Islet precursor cell (in vitro differentiated cells): ENCODE measurements around the gene RMDN2.
"Not testable (repeated sequence)": the region's sequence is repeated elsewhere in the genome, so short reads cannot be mapped to it uniquely, and the experiment has no call there.

Source experiments
- DNase-seq: peaks from one replicate; pipeline ENCODE4 v3.0.0-alpha.2; 2018

Gene RMDN2

GRCh38 chr2:37898448-37898847, 26.6 kb upstream of the RMDN2 start:
- DNase-seq: no peak

- DNase-seq: no peak
Measured at GRCh38 chr2:37902991-37903390, 22.1 kb upstream of the RMDN2 start.

GRCh38 chr2:37904425-37904824, 20.7 kb upstream of the RMDN2 start:
- DNase-seq: no peak

DNA sequence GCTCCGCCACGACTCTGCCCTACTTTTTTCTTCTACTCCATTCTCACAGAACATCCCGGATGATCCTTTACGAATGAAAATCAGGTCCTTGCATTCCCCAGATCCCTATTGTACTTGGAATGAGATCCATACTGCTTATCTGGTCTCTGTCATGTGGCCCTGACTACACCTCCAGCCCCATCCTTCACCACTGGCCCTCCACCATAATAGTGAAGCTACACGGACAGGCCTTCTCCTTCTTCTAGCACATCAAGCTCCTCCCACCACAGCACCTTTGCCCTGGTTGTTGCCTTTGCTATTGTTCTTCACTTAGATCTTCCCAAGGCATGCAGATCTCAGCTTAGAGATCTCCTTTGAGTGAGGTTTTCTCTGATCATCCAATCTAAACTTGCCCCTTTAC, 20.1 kb upstream of the RMDN2 start:
- DNase-seq: no peak

DNA sequence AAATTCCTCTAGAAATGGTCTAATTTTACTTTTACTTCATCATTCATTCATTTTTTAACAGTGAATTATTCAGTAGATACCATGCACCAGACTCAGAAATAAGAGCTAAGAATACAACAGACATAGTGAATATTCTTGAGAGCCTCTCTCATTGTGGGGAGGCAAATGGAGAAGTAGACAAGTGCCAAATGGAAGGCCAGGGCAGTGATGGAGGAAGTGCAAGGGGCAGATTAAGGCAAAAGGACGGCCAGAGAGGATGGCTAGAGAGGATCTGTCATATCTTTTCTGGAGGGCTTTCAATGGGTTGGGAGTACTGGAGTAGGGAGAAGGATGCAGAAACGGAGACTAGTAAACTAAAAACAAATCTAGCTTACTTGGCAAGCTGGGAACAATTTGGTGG, 19.0 kb upstream of the RMDN2 start:
- no peak for DNase-seq

DNA sequence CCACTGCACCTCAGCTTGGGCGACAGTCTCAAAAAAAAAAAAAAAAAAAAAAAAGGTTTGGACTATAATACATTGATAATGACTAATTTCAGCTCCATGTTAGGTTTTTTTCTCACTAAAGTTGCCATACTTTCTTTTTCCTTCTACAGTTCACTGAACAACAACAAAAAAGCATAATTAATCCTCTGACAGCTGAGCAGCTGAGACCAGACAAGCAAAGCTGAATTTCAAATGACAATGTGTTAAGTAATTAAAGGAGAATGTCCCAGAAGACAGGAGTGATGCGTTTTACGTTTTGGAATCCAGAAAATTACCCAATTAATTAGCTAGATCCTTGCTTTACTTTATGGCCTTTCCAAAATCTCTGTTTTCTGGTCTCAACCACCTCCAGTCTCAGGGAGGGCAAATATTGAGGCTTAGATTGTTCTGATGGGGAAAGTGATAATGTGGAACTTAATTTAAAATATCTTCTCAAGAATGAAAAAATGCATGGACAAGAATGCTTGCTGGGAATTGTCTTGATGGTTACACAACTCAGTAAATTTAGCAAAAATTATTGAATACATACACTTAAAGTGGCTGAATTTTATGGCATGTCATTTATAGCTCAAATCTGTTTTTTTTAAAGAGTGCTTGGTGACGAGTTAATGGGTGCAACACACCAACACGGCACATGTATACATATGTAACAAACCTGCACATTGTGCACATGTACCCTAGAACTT, 17.4 kb upstream of the RMDN2 start:
- DNase-seq: no peak

DNA sequence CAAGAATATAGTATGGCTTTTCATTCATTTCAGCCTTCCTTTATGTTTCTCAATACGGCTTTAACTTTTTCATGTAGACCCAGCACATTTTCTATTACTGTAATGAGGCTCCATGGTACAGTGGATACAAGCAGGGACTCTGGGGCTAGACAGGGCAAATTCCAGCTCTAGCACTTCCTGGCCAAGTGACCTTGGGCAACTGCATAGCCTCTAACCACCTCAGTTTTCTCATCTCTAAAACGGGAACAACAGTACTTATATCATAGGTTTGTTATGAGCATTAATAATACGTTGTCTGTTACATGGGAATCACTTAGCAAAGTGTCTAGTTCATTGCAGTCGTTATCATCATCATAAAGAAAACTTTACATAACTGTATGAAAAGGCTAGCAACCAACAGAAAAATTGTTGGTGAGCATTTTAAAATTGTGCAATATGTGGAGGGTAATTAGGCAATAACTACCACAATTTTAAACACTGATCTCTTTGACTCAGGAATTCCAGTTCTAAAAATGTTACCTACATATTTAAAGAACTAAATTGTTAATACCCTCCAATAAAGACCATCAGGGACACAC, 13.7 kb upstream of the RMDN2 start:
- DNase-seq: no peak

GRCh38 chr2:37912056-37912455, 13.0 kb upstream of the RMDN2 start:
- no peak for DNase-seq

DNA sequence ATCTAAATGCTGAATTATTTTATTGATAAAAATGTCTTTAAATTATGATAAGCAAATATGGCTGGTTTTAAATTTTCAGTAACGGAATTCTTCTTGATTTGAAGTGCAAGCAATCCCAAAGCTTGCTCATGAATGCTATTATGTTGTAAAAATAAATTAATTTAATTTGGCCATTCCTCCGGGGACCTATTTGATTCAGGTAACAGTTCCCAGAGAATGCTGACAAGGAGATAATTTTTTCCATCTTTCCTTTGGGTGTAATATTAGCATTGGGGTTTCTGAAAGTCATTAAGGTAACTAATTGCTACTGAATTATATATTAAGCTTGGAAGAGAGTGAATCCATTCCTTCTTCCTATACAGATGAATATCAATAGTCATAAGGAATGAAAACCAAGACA, 12.5 kb upstream of the RMDN2 start:
- DNase-seq: no peak

- DNase-seq: no peak
Measured at GRCh38 chr2:37914340-37914739, 10.7 kb upstream of the RMDN2 start.

DNA sequence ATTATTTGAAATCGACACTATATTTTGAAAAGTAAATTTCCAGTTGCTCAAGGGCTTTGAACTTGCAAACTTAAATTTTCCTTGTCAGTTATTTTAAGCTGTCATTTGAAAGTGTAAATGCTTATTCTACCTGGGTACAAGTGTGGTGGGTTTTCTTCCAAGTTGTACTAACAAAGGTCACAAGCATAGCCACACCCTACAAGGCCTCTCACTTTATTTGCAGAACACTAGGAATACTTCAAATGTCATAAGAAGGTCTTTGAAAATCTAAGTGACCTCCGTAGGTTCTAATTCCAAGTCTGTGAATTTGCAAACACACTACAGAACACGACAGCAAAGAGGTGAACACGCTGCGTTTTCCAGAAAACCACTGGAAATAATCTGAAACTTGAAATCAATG, 9.3 kb upstream of the RMDN2 start:
- no peak for DNase-seq

- no peak for DNase-seq
Measured at GRCh38 chr2:37916512-37917082, 8.5 kb upstream of the RMDN2 start.

GRCh38 chr2:37917281-37918228, 7.5 kb upstream of the RMDN2 start:
- no peak for DNase-seq

DNA sequence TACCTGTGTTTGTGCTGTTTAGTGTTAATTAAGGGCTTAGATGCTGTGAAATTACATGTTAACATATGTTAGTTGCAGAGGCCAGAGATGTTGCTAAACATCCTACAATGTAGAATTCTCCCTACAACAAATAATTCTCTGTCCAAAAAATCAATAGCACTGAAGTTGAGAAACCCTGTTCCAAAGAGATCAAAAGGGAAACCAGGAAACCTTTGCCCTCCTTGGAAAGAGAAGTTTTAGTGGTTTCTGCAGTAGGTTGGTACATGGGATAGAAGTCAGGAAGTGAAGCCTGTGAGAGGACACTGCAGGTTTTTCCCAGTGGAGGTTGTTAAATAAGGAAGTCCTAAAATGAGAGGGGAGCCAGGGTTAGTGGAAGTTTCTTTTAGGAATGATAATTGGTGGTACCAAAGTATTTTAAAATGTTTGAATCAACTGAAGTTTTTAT, 6.3 kb upstream of the RMDN2 start:
- no peak for DNase-seq

- no peak for DNase-seq
Measured at GRCh38 chr2:37919631-37920032, 5.5 kb upstream of the RMDN2 start.

DNA sequence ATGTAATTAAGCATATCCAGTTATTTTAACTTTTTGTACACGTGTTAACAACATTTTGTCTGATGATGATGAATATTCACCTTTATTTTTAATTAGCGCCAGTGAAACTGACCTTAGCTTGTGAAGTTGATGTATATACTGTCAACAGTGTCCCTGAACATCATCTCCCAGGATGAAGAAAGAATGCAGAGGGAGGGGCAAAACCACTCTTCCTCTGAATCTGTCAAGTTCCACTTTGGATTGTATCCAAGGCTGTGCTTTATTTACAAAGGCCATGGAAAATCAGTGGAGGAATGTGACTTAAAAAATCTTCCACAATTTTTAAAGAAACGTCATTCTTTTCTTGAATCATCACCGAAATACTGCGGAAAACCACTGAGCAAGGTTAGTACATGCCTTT, 4.5 kb upstream of the RMDN2 start:
- no peak for DNase-seq

- DNase-seq: no peak
Measured at GRCh38 chr2:37921781-37922180, 3.3 kb upstream of the RMDN2 start.

- DNase-seq: no peak
Measured at GRCh38 chr2:37923308-37924055, 1.6 kb upstream of the RMDN2 start.

DNA sequence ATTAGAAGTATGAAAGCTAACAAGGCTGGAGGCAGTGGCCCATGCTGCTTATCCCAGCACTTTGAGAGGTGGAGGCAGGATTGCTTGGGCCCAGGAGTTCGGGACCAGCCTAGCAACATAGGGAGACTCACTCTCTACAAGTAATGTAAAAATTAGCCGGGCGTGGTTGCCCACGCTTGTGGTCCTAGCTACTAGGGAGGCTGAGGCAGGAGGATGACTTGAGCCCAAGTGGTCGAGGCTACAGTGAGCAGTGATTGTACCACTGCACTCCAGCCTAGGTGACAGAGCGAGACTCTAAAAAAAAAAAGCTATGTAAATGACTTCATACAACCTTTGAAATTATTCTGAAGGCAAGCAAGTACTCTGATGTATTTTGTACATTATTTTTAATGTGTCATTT, 1.5 kb downstream of the RMDN2 start:
- DNase-seq: no peak

- no peak for DNase-seq
Measured at GRCh38 chr2:37928377-37928776, 3.3 kb downstream of the RMDN2 start.

DNA sequence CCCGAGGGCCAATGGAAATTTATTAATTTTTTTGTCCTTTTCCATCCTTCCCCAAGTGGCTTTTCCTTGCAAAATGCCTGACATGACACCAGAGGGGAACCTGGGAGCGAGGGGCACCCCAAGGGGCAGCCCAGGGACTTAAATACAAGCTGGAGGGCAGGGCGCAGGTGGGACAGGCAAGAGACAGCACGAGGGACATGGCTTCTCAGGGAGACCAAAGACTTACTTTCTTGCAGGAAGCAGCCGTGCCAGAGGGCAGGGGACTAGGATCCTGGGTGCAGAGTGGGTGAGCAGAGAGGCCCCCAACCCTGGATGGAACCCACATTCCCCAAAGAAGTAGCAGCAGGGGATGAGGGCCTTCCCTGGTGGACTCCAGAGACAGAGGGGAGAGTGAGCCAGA, 5.3 kb downstream of the RMDN2 start:
- not testable (repeated sequence) for DNase-seq

DNA sequence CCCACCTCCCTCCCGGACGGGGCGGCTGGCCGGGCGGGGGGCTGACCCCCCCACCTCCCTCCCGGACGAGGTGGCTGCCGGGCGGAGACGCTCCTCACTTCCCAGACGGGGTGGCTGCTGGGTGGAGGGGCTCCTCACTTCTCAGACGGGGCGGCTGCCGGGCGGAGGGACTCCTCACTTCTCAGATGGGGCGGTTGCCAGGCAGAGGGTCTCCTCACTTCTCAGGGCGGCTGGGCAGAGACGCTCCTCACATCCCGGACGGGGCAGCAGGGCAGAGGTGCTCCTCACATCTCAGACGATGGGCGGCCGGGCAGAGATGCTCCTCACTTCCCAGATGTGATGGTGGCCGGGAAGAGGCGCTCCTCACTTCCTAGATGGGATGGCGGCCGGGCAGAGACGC, 7.8 kb downstream of the RMDN2 start:
- DNase-seq: not testable (repeated sequence)
